CD14-positive monocyte (primary cell): ENCODE results near the gene TTC9C. TPM values are rescaled to one million over a fixed set of nuclear protein-coding genes. Genes with fewer than 3 reads are reported as not detected.

ENCODE experiments used
- DNase-seq, 3 donors: peaks; one replicate each; pipeline ENCODE4 v3.0.0-alpha.2; 2011 to 2022
- H2AFZ ChIP-seq: 2 replicates; pipeline ENCODE4 v1.6.0; 2012; ENCODE audit warnings: mild to moderate bottlenecking, low read depth, low read length, inconsistent platforms; ENCODE audit not compliant: insufficient read depth, poor library complexity, severe bottlenecking
- H3K27ac ChIP-seq, 2 donors: 1 replicate in 1 of 2; 2 replicates in 1 of 2; pipeline ENCODE4 v1.5.1; 2012 to 2013; ENCODE audit warnings: low read length in 2 of 2, control low read depth in 1 of 2, inconsistent platforms in 1 of 2, low read depth in 1 of 2, mild to moderate bottlenecking in 1 of 2
- H3K27me3 ChIP-seq, 2 donors: one replicate each; pipeline versions ENCODE4 v1.6.0 to v1.6.1; 2011 to 2013; ENCODE audit warnings: low read length in 2 of 2; ENCODE audit not compliant: control insufficient read depth in 2 of 2, insufficient read depth in 2 of 2
- H3K36me3 ChIP-seq, 2 donors: replicated peaks in 1 of 2; 1 replicate in 1 of 2; 2 replicates in 1 of 2; pipeline versions ENCODE4 v1.5.1 to v1.6.1; 2012 to 2013; ENCODE audit warnings: low read length in 2 of 2, control low read depth in 1 of 2, inconsistent platforms in 1 of 2, mild to moderate bottlenecking in 1 of 2; ENCODE audit not compliant: insufficient read depth in 2 of 2, control insufficient read depth in 1 of 2
- H3K4me1 ChIP-seq, 2 donors: 1 replicate in 1 of 2; 2 replicates in 1 of 2; pipeline versions ENCODE4 v1.5.1 to v1.6.1; 2012 to 2013; ENCODE audit warnings: low read length in 2 of 2, control low read depth in 1 of 2, inconsistent platforms in 1 of 2, mild to moderate bottlenecking in 1 of 2, moderate library complexity in 1 of 2; ENCODE audit not compliant: insufficient read depth in 2 of 2, control insufficient read depth in 1 of 2
- H3K4me2 ChIP-seq: replicated peaks from 2 replicates; pipeline ENCODE3; 2012; ENCODE audit warnings: low read length, moderate library complexity, mild to moderate bottlenecking; ENCODE audit not compliant: poor library complexity, severe bottlenecking; ENCODE audit errors: extremely low read depth
- H3K4me3 ChIP-seq, 3 experiments: fragments of 200-600 bp in 1 of 3; sonication (generic) in 1 of 3; replicated peaks in 1 of 3; 1 replicate in 2 of 3; 2 replicates in 1 of 3; pipeline ENCODE4 v1.5.1; 2011 to 2013; ENCODE audit warnings: low read length in 3 of 3, mild to moderate bottlenecking in 3 of 3, control low read depth in 2 of 3, low read depth in 2 of 3, inconsistent platforms in 1 of 3, moderate library complexity in 1 of 3
- H3K79me2 ChIP-seq: 2 replicates; pipeline ENCODE4 v1.6.0; 2012; ENCODE audit warnings: mild to moderate bottlenecking, control low read depth, inconsistent platforms, low read length, moderate library complexity; ENCODE audit not compliant: insufficient read depth
- H3K9ac ChIP-seq: 2 replicates; pipeline ENCODE4 v1.6.0; 2017; ENCODE audit warnings: low read length, mild to moderate bottlenecking; ENCODE audit not compliant: insufficient read depth, poor library complexity, severe bottlenecking
- H3K9me3 ChIP-seq, 2 donors: replicated peaks in 1 of 2; 1 replicate in 1 of 2; 2 replicates in 1 of 2; pipeline versions ENCODE4 v1.5.1 to v1.6.1; 2012 to 2013; ENCODE audit warnings: low read length in 2 of 2, control low read depth in 1 of 2; ENCODE audit not compliant: control insufficient read depth in 1 of 2, insufficient read depth in 1 of 2
- H4K20me1 ChIP-seq: 2 replicates; pipeline ENCODE4 v1.6.0; 2012; ENCODE audit warnings: mild to moderate bottlenecking, low read length, control low read depth, moderate library complexity; ENCODE audit not compliant: insufficient read depth
- H3K27ac Mint-ChIP-seq, 7 donors: one replicate each; pipeline ENCODE4 v1.8.0; 2020; ENCODE audit warnings: mild to moderate bottlenecking in 7 of 7, mixed read lengths in 7 of 7, moderate library complexity in 6 of 7, inconsistent platforms in 2 of 7
- H3K27me3 Mint-ChIP-seq, 3 donors: one replicate each; pipeline ENCODE4 v1.8.0; 2021 to 2022; ENCODE audit warnings: low read depth in 3 of 3, mild to moderate bottlenecking in 3 of 3, mixed read lengths in 3 of 3, moderate library complexity in 3 of 3, inconsistent platforms in 1 of 3
- H3K36me3 Mint-ChIP-seq, 2 donors: one replicate each; pipeline ENCODE4 v1.8.0; 2020; ENCODE audit warnings: mixed read lengths in 2 of 2, inconsistent platforms in 1 of 2, mild to moderate bottlenecking in 1 of 2
- H3K4me1 Mint-ChIP-seq: one replicate; pipeline ENCODE4 v1.8.0; 2020; ENCODE audit warnings: mild to moderate bottlenecking, mixed read lengths
- H3K4me3 Mint-ChIP-seq, 2 donors: one replicate each; pipeline ENCODE4 v1.8.0; 2020; ENCODE audit warnings: mild to moderate bottlenecking in 2 of 2, mixed read lengths in 2 of 2, moderate library complexity in 1 of 2
- H3K9me3 Mint-ChIP-seq, 7 donors: one replicate each; pipeline ENCODE4 v1.8.0; 2020 to 2022; ENCODE audit warnings: mixed read lengths in 7 of 7, mild to moderate bottlenecking in 6 of 7, moderate library complexity in 6 of 7, inconsistent platforms in 2 of 7
- CTCF ChIP-seq: fragments of 200-600 bp; IDR thresholded peaks from one replicate; pipeline ENCODE4 v1.8.0; 2022; ENCODE audit warnings: antibody characterized with exemption, mild to moderate bottlenecking
- WGBS: methylation state at CpG from one replicate; pipeline ENCODE4 v1.1.5; 2013; ENCODE audit warnings: missing lambda C conversion rate; ENCODE audit not compliant: insufficient coverage; 5-methylcytosine and 5-hydroxymethylcytosine counted together
- intact Hi-C, 2 donors: fragments of 100-400 bp; cut with micrococcal nuclease; formaldehyde crosslinking; loops; one replicate each; pipeline versions ENCODE4 v1.15.0 to v1.15.1; 2023
- polyA plus RNA-seq, 3 donors: library from polyadenylated mRNA; depleted of rRNA in 1 of 3; unstranded in 2 of 3; stranded (reverse) in 1 of 3; fragments of 300-500 nt in 2 of 3; fragments of >200 nt in 1 of 3; fragmentation: Illumina TruSeq in 2 of 3; gene quantifications; 1 replicate in 2 of 3; 2 replicates in 1 of 3; pipeline ENCODE4 v1.2.3, GENCODE V29; 2012 to 2021

Gene TTC9C
- polyA plus RNA-seq, 3 donors, result 17.9 to 21.6 (median 20.4) TPM

DNA sequence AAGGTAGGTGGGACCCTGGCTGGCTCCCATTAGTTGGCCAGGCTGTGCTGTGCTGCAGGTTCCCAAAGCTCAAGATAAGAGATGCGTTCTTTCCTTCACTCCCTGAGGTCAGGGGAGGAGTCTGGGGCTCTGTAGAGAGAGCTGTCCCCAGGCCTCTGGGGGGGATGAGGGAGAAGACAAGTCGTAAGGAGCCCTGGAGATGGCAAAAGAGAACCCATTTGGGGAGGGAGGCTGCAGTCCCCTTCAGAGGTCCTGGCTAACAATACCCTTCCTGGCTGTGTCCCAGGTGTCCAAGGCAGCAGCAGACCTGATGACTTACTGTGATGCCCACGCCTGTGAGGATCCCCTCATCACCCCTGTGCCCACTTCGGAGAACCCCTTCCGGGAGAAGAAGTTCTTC, 19.9 kb upstream of the TTC9C start:
- Mint-ChIP-seq H3K27ac (peak overlapping the region in 5 of 7 donors; percentile 95 to 99 (median 98)), H3K36me3 (peaks cover 19 to 28% of the 10 kb centered on the region in 2 donors), H3K27me3 (no peaks in the 10 kb centered on the region), H3K9me3 (no peaks in the 10 kb centered on the region), H3K4me1 (peaks cover 51% of the 10 kb centered on the region), H3K4me3 (peak overlapping the region; percentile 87 to 99)
- Histone ChIP-seq H3K36me3 (peaks cover 20 to 29% of the 10 kb centered on the region in 2 donors), H3K4me1 (peaks cover 50 to 67% of the 10 kb centered on the region in 2 donors), H3K4me3 (peak overlapping the region in 2 of 3 experiments; percentile 72 to 91), H3K9ac (peak overlapping the region; percentile 88), H4K20me1 (no peaks in the 10 kb centered on the region), H3K27me3 (no peaks in the 10 kb centered on the region), H2AFZ (peak overlapping the region; percentile 98), H3K9me3 (no peaks in the 10 kb centered on the region), H3K4me2 (peak overlapping the region; percentile 96), H3K27ac (peak overlapping the region in 1 of 2 donors; percentile 97), H3K79me2 (peaks cover 14% of the 10 kb centered on the region)
- intact Hi-C loops, result loop anchor here (5.0 to 10.0 kb wide), 2 partner anchors 56 to 114 kb away; partner anchors contain the start of genes TUT1 (in 2 of the 2) and INTS5 (in 1 of the 2)
- no peak for TF ChIP-seq CTCF
- 87% methylated on average over 5 of the region's 5 CpGs for WGBS
- no peak for DNase-seq

GRCh38 chr11:62708793-62709192, 19.5 kb upstream of the TTC9C start:
- peak overlapping the region; percentile 96 for H3K4me2 ChIP-seq
- H3K36me3 ChIP-seq, result peaks cover 25 to 33% of the 10 kb centered on the region in 2 donors
- no peaks in the 10 kb centered on the region for H3K27me3 ChIP-seq
- H3K9ac ChIP-seq, result peak overlapping the region; percentile 88
- Mint-ChIP-seq H3K27me3 (no peaks in the 10 kb centered on the region), H3K27ac (peak overlapping the region; percentile 95 to 99 (median 98)), H3K36me3 (peaks cover 23 to 32% of the 10 kb centered on the region in 2 donors), H3K4me1 (peaks cover 50% of the 10 kb centered on the region), H3K9me3 (no peaks in the 10 kb centered on the region), H3K4me3 (peak overlapping the region; percentile 87 to 99)
- H3K9me3 ChIP-seq, result no peaks in the 10 kb centered on the region
- intact Hi-C loops, result loop anchor here (1.0 to 10.0 kb wide), 3 partner anchors 19 to 114 kb away; partner anchors contain the start of genes TUT1 (in 2 of the 2), HNRNPUL2 (in 1 of the 2) and INTS5 (in 1 of the 2)
- H2AFZ ChIP-seq, result peak overlapping the region; percentile 98
- 0% methylated on average over 3 of the region's 7 CpGs for WGBS
- peak overlapping the region; percentile 72 to 91 (median 83) for H3K4me3 ChIP-seq
- DNase-seq, result no peak
- TF ChIP-seq CTCF, result no peak
- H3K27ac ChIP-seq, result peak overlapping the region; percentile 95 to 97
- no peaks in the 10 kb centered on the region for H4K20me1 ChIP-seq
- H3K4me1 ChIP-seq, result peaks cover 46 to 63% of the 10 kb centered on the region in 2 donors
- H3K79me2 ChIP-seq, result peaks cover 14% of the 10 kb centered on the region
